IMR-90 (cell line): Measurements from ENCODE around the gene KBTBD8. TPM values are rescaled to one million over a fixed set of nuclear protein-coding genes. Genes with fewer than 3 reads are reported as not detected.

Experiments used
- ATAC-seq: fragments of 200-7000 bp; cut with Tn5 transposase; 2 replicates; pipeline ENCODE4 v1.9.1; 2020; ENCODE audit warnings: low read depth, mild to moderate bottlenecking, moderate library complexity
- BruUV-seq: library from RNA; stranded (reverse); fragments of 400-500 nt; replicated peaks from 2 replicates; lab custom pipeline; 2021; lab: Mats Ljungman, UMichigan
- CTCF ChIA-PET: fragments of 300-600 bp; formaldehyde crosslinking; extraction: SDS; loops from one replicate; lab custom pipeline; 2021; ENCODE audit warnings: antibody characterized with exemption; lab: Yijun Ruan, JAX
- POLR2A ChIA-PET: fragments of 300-600 bp; sonication (Branson Sonifier 250); formaldehyde crosslinking; loops from one replicate; lab custom pipeline; 2022; ENCODE audit warnings: antibody characterized with exemption; ENCODE audit not compliant: unreplicated experiment; lab: Charles Lee
- DNase-seq: peaks from one replicate; pipeline ENCODE4 v3.0.0; 2013
- H2AFZ ChIP-seq: replicated peaks from 2 replicates; pipeline ENCODE3; 2013; ENCODE audit warnings: low read length, mild to moderate bottlenecking; ENCODE audit not compliant: poor library complexity
- H2AK5ac ChIP-seq: 2 replicates; pipeline ENCODE4 v1.6.1; 2013; ENCODE audit warnings: low read depth, low read length, inconsistent platforms
- H2AK9ac ChIP-seq: replicated peaks from 2 replicates; pipeline ENCODE3; 2013; ENCODE audit warnings: mild to moderate bottlenecking, low read depth, low read length, moderate library complexity; ENCODE audit not compliant: poor library complexity
- H2BK120ac ChIP-seq: 2 replicates; pipeline ENCODE4 v1.6.1; 2013; ENCODE audit warnings: low read depth, low read length, inconsistent platforms
- H2BK15ac ChIP-seq: 3 replicates; pipeline ENCODE4 v1.6.1; 2013; ENCODE audit warnings: low read depth, low read length, inconsistent platforms
- H2BK20ac ChIP-seq: 2 replicates; pipeline ENCODE4 v1.6.1; 2013; ENCODE audit warnings: low read depth, mild to moderate bottlenecking, inconsistent platforms, low read length, moderate library complexity
- H2BK5ac ChIP-seq: 2 replicates; pipeline ENCODE4 v1.6.1; 2013; ENCODE audit warnings: mild to moderate bottlenecking, low read depth, low read length, inconsistent platforms; ENCODE audit not compliant: poor library complexity, severe bottlenecking
- H3K14ac ChIP-seq: replicated peaks from 2 replicates; pipeline ENCODE4 v1.6.1; 2013; ENCODE audit warnings: low read depth, low read length, inconsistent platforms
- H3K18ac ChIP-seq: 2 replicates; pipeline ENCODE4 v1.6.1; 2013; ENCODE audit warnings: low read depth, low read length, control low read depth
- H3K23ac ChIP-seq: 2 replicates; pipeline ENCODE4 v1.6.1; 2013; ENCODE audit warnings: low read depth, low read length, inconsistent platforms
- H3K27ac ChIP-seq: 2 replicates; pipeline ENCODE4 v1.5.1; 2013; ENCODE audit warnings: mild to moderate bottlenecking, control low read depth, low read length; ENCODE audit not compliant: insufficient read depth
- H3K27me3 ChIP-seq: 2 replicates; pipeline ENCODE4 v1.6.1; 2013; ENCODE audit warnings: low read length; ENCODE audit not compliant: control insufficient read depth, insufficient read depth
- H3K36me3 ChIP-seq: 2 replicates; pipeline ENCODE4 v1.6.1; 2013; ENCODE audit warnings: low read length, mixed read lengths; ENCODE audit not compliant: control insufficient read depth, insufficient read depth
- H3K4ac ChIP-seq: 2 replicates; pipeline ENCODE4 v1.6.1; 2013; ENCODE audit warnings: low read depth, low read length, inconsistent platforms
- H3K4me1 ChIP-seq: 2 replicates; pipeline ENCODE4 v1.6.1; 2013; ENCODE audit warnings: low read length, mixed read lengths; ENCODE audit not compliant: control insufficient read depth, insufficient read depth
- H3K4me2 ChIP-seq: 2 replicates; pipeline ENCODE4 v1.6.1; 2013; ENCODE audit warnings: low read depth, mild to moderate bottlenecking, control low read depth, low read length, moderate library complexity
- H3K4me3 ChIP-seq: 2 replicates; pipeline ENCODE4 v1.5.1; 2013; ENCODE audit warnings: low read depth, mild to moderate bottlenecking, control low read depth, low read length, moderate library complexity; ENCODE audit not compliant: insufficient read depth
- H3K56ac ChIP-seq: 2 replicates; pipeline ENCODE4 v1.6.1; 2013; ENCODE audit warnings: low read length, inconsistent platforms; ENCODE audit not compliant: insufficient read depth; ENCODE audit errors: extremely low read depth
- H3K79me1 ChIP-seq, 2 experiments: 2 replicates each; pipeline ENCODE4 v1.6.1; 2013; ENCODE audit warnings: low read length in 2 of 2, inconsistent platforms in 1 of 2, low read depth in 1 of 2
- H3K9ac ChIP-seq: 2 replicates; pipeline ENCODE4 v1.6.1; 2013; ENCODE audit warnings: low read depth, low read length, control low read depth
- H3K9me1 ChIP-seq: 2 replicates; pipeline ENCODE4 v1.6.1; 2013; ENCODE audit warnings: low read length, inconsistent platforms; ENCODE audit not compliant: insufficient read depth
- H3K9me3 ChIP-seq: 2 replicates; pipeline ENCODE4 v1.6.1; 2013; ENCODE audit warnings: low read length; ENCODE audit not compliant: control insufficient read depth, insufficient read depth
- H4K20me1 ChIP-seq: 2 replicates; pipeline ENCODE4 v1.6.1; 2013; ENCODE audit warnings: low read length, inconsistent platforms; ENCODE audit not compliant: insufficient read depth
- H4K5ac ChIP-seq: 2 replicates; pipeline ENCODE4 v1.6.1; 2013; ENCODE audit warnings: mild to moderate bottlenecking, low read depth, low read length, control low read depth
- H4K8ac ChIP-seq, 2 experiments: 2 replicates each; pipeline ENCODE4 v1.6.1; 2013; ENCODE audit warnings: low read depth in 2 of 2, low read length in 2 of 2, control low read depth in 1 of 2, inconsistent platforms in 1 of 2
- H4K91ac ChIP-seq: 2 replicates; pipeline ENCODE4 v1.6.1; 2013; ENCODE audit warnings: low read depth, low read length, inconsistent platforms; ENCODE audit not compliant: insufficient read depth
- CHD1 ChIP-seq: IDR thresholded peaks from 2 replicates; pipeline ENCODE4 v1.6.1; 2012; ENCODE audit warnings: low read depth, low read length, improper control_type of control experiment
- NFE2L2 ChIP-seq: fragments of 150-350 bp; IDR thresholded peaks from 2 replicates; pipeline ENCODE4 v1.6.1; 2016; ENCODE audit warnings: low read depth, mild to moderate bottlenecking, low read length
- RAD21 ChIP-seq: IDR thresholded peaks from 2 replicates; pipeline ENCODE4 v1.6.1; 2012; ENCODE audit warnings: low read length, improper control_type of control experiment
- SMC3 ChIP-seq: fragments of 150-350 bp; IDR thresholded peaks from 2 replicates; pipeline ENCODE4 v1.6.1; 2016; ENCODE audit warnings: low read depth, mild to moderate bottlenecking, antibody characterized with exemption, low read length, moderate library complexity
- WGBS, 2 experiments: methylation state at CpG; one replicate each; pipeline versions ENCODE4 v1.1.5 to v1.1.7; 2013; ENCODE audit warnings: missing lambda C conversion rate in 2 of 2; ENCODE audit not compliant: insufficient read length in 1 of 2; ENCODE audit errors: extremely low coverage in 2 of 2; 5-methylcytosine and 5-hydroxymethylcytosine counted together
- dilution Hi-C: fragments of 300-500 bp; cut with HindIII; formaldehyde crosslinking; loops from one replicate; pipeline ENCODE4 v1.14.3; 2018; ENCODE audit warnings: low sequenced_read_pairs; ENCODE audit not compliant: unreplicated experiment
- in situ Hi-C: fragments of 300-500 bp; cut with MboI; formaldehyde crosslinking; loops from 3 replicates; pipeline ENCODE4 v1.14.3; 2019; ENCODE audit warnings: low sequenced_read_pairs, inconsistent platforms, mixed read lengths
- intact Hi-C: fragments of 100-400 bp; cut with micrococcal nuclease; formaldehyde crosslinking; loops from 2 replicates; pipeline ENCODE4 v1.10.0; 2022
- polyA plus RNA-seq, 3 experiments: library from polyadenylated mRNA; depleted of rRNA; stranded (reverse); fragments of >200 nt; gene quantifications; 2 replicates each; pipeline ENCODE4 v1.2.3, GENCODE V29; 2012; ENCODE audit warnings: low replicate concordance in 1 of 3
- total RNA-seq: library from RNA; depleted of rRNA; stranded (reverse); fragments of >200 nt; gene quantifications from 2 replicates; pipeline ENCODE4 v1.2.3, GENCODE V29; 2012

Gene KBTBD8
- total and polyA plus RNA-seq, 2 of the 4 experiments (the other 2 are of a cell fraction) = 1.5 to 8.6 TPM

- H3K4me2 ChIP-seq = no peak overlapping the region
- no peak overlapping the region for H2AFZ ChIP-seq
- TF ChIP-seq RAD21 (no peak), CHD1 (no peak), NFE2L2 (no peak), SMC3 (no peak)
- no peaks in the 10 kb centered on the region; a peak in 1 of 4 replicates for H3K79me1 ChIP-seq
- no peak overlapping the region for H3K4ac ChIP-seq
- peaks cover 7% of the 10 kb centered on the region; the same call in 1 of the 2 replicates for H3K4me1 ChIP-seq
- dilution Hi-C loops = no loop called here
- no peak overlapping the region for H3K23ac ChIP-seq
- H3K9me1 ChIP-seq = no peaks in the 10 kb centered on the region
- no TSS peak for BruUV-seq
- intact Hi-C loops = no loop called here
- H2BK5ac ChIP-seq = no peak overlapping the region
- H3K36me3 ChIP-seq = no peaks in the 10 kb centered on the region
- no peaks in the 10 kb centered on the region for H4K20me1 ChIP-seq
- no peak overlapping the region for H4K5ac ChIP-seq
- no peak overlapping the region for H2BK20ac ChIP-seq
- no peak overlapping the region for H4K8ac ChIP-seq
- no peak for DNase-seq
- H3K9me3 ChIP-seq = no peaks in the 10 kb centered on the region
- H3K4me3 ChIP-seq = no peak overlapping the region
- H3K18ac ChIP-seq = no peak overlapping the region
- H3K9ac ChIP-seq = no peak overlapping the region
- no peak overlapping the region for H2AK5ac ChIP-seq
- H2AK9ac ChIP-seq = no peak overlapping the region
- no peak overlapping the region for H2BK120ac ChIP-seq
- 74% methylated on average over 3 of the region's 8 CpGs; no CpG with 5 or more reads in 1 of the 2 experiments for WGBS, 2 experiments
- in situ Hi-C loops = no loop called here
- H2BK15ac ChIP-seq = no peak overlapping the region
- H3K27ac ChIP-seq = no peak overlapping the region
- H4K91ac ChIP-seq = no peak overlapping the region
- no peak overlapping the region for H3K56ac ChIP-seq
- POLR2A ChIA-PET = no interaction called here
- no peak for ATAC-seq
- CTCF ChIA-PET = no interaction called here
- H3K27me3 ChIP-seq = no peaks in the 10 kb centered on the region
- H3K14ac ChIP-seq = no peak overlapping the region
Measured at GRCh38 chr3:67015702-67016484, 17.8 kb downstream of the KBTBD8 start.
